Loucy (cell line): ENCODE measurements around the gene TNPO3.

Source experiments
- CTCF ChIP-seq: fragments of 200-600 bp; sonication (generic); conservative IDR thresholded peaks from 2 replicates; pipeline ENCODE4 v1.5.1; 2014; ENCODE audit warnings: mild to moderate bottlenecking, antibody characterized with exemption, low read length
- EZH2phosphoT487 ChIP-seq: fragments of 200-600 bp; IDR thresholded peaks from 2 replicates; pipeline ENCODE4 v1.6.1; 2018; ENCODE audit warnings: antibody characterized with exemption, mild to moderate bottlenecking, moderate library complexity, borderline replicate concordance

GRCh38 chr7:128936798-128937197 lies 118.1 kb downstream of the TNPO3 start:
- no peak for TF ChIP-seq CTCF
- TF ChIP-seq EZH2phosphoT487, result no peak
